Esophagus muscularis mucosa (tissue), 3 donors: ENCODE data around the gene CACHD1.

Experiments
- POLR2AphosphoS5 ChIP-seq, 2 donors: sonication (generic); formaldehyde crosslinking; IDR thresholded peaks; one replicate each; pipeline ENCODE4 v1.6.1; 2017; ENCODE audit warnings: antibody characterized with exemption in 2 of 2
- TF ChIP-seq, protein P1 (sequence below), 3 experiments: fragments of 200-600 bp in 2 of 3; fragments of 450-650 bp in 1 of 3; sonication (generic) in 2 of 3; IDR thresholded peaks; one replicate each; pipeline ENCODE4 v1.5.1; 2017 to 2019; ENCODE audit warnings: antibody characterized with exemption in 3 of 3, mild to moderate bottlenecking in 2 of 3, moderate library complexity in 1 of 3

DNA sequence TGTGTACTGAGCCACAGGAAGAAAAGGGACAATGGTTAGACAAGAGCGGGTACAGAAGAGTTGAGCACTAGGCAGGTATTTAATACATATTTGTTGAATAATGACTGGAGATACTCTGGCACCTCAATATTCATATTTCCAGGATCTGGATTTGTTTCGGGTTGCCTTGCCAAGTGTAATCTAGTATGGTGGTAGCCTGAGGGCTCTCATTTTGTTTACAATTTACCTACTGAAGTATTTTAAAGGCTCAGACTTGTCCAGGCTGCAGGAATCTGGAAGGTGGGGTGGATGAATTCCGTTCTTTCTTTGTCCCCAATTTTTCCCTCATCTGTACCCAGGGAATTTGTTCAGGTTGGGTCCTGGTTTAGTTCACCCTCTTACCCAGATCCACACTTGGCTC is 95.0 kb downstream of the CACHD1 start:
- TF ChIP-seq POLR2AphosphoS5 (IDR thresholded peaks at IDR 0.05): no peak
- TF ChIP-seq, protein P1, sequence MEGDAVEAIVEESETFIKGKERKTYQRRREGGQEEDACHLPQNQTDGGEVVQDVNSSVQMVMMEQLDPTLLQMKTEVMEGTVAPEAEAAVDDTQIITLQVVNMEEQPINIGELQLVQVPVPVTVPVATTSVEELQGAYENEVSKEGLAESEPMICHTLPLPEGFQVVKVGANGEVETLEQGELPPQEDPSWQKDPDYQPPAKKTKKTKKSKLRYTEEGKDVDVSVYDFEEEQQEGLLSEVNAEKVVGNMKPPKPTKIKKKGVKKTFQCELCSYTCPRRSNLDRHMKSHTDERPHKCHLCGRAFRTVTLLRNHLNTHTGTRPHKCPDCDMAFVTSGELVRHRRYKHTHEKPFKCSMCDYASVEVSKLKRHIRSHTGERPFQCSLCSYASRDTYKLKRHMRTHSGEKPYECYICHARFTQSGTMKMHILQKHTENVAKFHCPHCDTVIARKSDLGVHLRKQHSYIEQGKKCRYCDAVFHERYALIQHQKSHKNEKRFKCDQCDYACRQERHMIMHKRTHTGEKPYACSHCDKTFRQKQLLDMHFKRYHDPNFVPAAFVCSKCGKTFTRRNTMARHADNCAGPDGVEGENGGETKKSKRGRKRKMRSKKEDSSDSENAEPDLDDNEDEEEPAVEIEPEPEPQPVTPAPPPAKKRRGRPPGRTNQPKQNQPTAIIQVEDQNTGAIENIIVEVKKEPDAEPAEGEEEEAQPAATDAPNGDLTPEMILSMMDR (IDR thresholded peaks at IDR 0.05): no peak
